Liver (tissue), 9 donors: Measurements from ENCODE around the gene CCDC186. TPM values are rescaled to one million over a fixed set of nuclear protein-coding genes. Genes with fewer than 3 reads are reported as not detected.

Experiments
- DNase-seq: peaks from one replicate; pipeline ENCODE4 v3.0.0-alpha.2; 2017; ENCODE audit warnings: low spot score
- H3K27ac ChIP-seq, 2 donors: one replicate each; pipeline ENCODE4 v1.7.0; 2013; ENCODE audit warnings: inconsistent platforms in 2 of 2, low read length in 2 of 2, control low read depth in 1 of 2, low read depth in 1 of 2, mild to moderate bottlenecking in 1 of 2
- H3K27me3 ChIP-seq, 4 donors: one replicate each; pipeline versions ENCODE4 v1.6.1 to v1.7.0; 2013; ENCODE audit warnings: low read length in 3 of 4, inconsistent platforms in 1 of 4, mild to moderate bottlenecking in 1 of 4, moderate library complexity in 1 of 4; ENCODE audit not compliant: control insufficient read depth in 4 of 4, insufficient read depth in 4 of 4
- H3K36me3 ChIP-seq, 4 donors: one replicate each; pipeline versions ENCODE4 v1.6.1 to v1.7.0; 2013; ENCODE audit warnings: low read length in 3 of 4, mild to moderate bottlenecking in 3 of 4, low read depth in 1 of 4, moderate library complexity in 1 of 4; ENCODE audit not compliant: control insufficient read depth in 4 of 4, insufficient read depth in 3 of 4
- H3K4me1 ChIP-seq, 4 donors: one replicate each; pipeline versions ENCODE4 v1.6.1 to v1.7.0; 2013; ENCODE audit warnings: low read length in 3 of 4, mild to moderate bottlenecking in 3 of 4, moderate library complexity in 1 of 4; ENCODE audit not compliant: control insufficient read depth in 4 of 4, insufficient read depth in 4 of 4
- H3K4me3 ChIP-seq, 3 donors: one replicate each; pipeline versions ENCODE4 v1.6.1 to v1.7.0; 2013; ENCODE audit warnings: low read length in 3 of 3, control low read depth in 1 of 3, low read depth in 1 of 3, mild to moderate bottlenecking in 1 of 3
- H3K9ac ChIP-seq, 2 donors: one replicate each; pipeline ENCODE4 v1.7.0; 2013; ENCODE audit warnings: low read length in 2 of 2, mild to moderate bottlenecking in 2 of 2, moderate library complexity in 2 of 2, control low read depth in 1 of 2, low read depth in 1 of 2
- H3K9me3 ChIP-seq, 4 donors: one replicate each; pipeline versions ENCODE4 v1.6.1 to v1.7.0; 2013; ENCODE audit warnings: low read length in 3 of 4; ENCODE audit not compliant: control insufficient read depth in 4 of 4
- EGR1 ChIP-seq, 2 donors: IDR thresholded peaks; 2 replicates each; pipeline ENCODE4 v1.6.1; 2016 to 2018; ENCODE audit warnings: antibody characterized with exemption in 2 of 2, low read depth in 2 of 2
- FOXA1 ChIP-seq: IDR thresholded peaks from 2 replicates; pipeline ENCODE4 v1.6.1; 2016; ENCODE audit warnings: antibody characterized with exemption
- GABPA ChIP-seq, 2 donors: IDR thresholded peaks in 1 of 2; conservative IDR thresholded peaks in 1 of 2; 2 replicates each; pipeline ENCODE4 v1.6.1; 2016; ENCODE audit warnings: antibody characterized with exemption in 2 of 2, mild to moderate bottlenecking in 1 of 2, moderate library complexity in 1 of 2
- HNF4A ChIP-seq, 2 donors: conservative IDR thresholded peaks; 2 replicates each; pipeline ENCODE4 v1.6.1; 2016; ENCODE audit warnings: antibody characterized with exemption in 2 of 2, mild to moderate bottlenecking in 2 of 2
- HNF4G ChIP-seq: IDR thresholded peaks from 2 replicates; pipeline ENCODE4 v1.6.1; 2016; ENCODE audit warnings: antibody characterized with exemption
- JUND ChIP-seq, 2 donors: IDR thresholded peaks; 2 replicates each; pipeline ENCODE4 v1.6.1; 2016; ENCODE audit warnings: antibody characterized with exemption in 2 of 2
- NR2F2 ChIP-seq: IDR thresholded peaks from 2 replicates; pipeline ENCODE4 v1.6.1; 2016; ENCODE audit warnings: antibody characterized with exemption
- RAD21 ChIP-seq, 2 donors: IDR thresholded peaks; 2 replicates each; pipeline ENCODE4 v1.6.1; 2016; ENCODE audit warnings: antibody characterized with exemption in 2 of 2, mild to moderate bottlenecking in 2 of 2
- RXRA ChIP-seq, 2 donors: IDR thresholded peaks; 2 replicates each; pipeline ENCODE4 v1.6.1; 2017 to 2018; ENCODE audit warnings: antibody characterized with exemption in 2 of 2, mild to moderate bottlenecking in 1 of 2
- TAF1 ChIP-seq: conservative IDR thresholded peaks from 2 replicates; pipeline ENCODE4 v1.6.1; 2016; ENCODE audit warnings: antibody characterized with exemption, mild to moderate bottlenecking
- YY1 ChIP-seq: IDR thresholded peaks from 2 replicates; pipeline ENCODE4 v1.6.1; 2016; ENCODE audit warnings: antibody characterized with exemption, mild to moderate bottlenecking
- WGBS: extraction: QIAGEN DNeasy Blood & Tissue Kit; methylation state at CpG from one replicate; pipeline ENCODE4 v1.1.7; 2013; 5-methylcytosine and 5-hydroxymethylcytosine counted together
- polyA plus RNA-seq, 2 donors: library from polyadenylated mRNA; stranded (reverse) in 1 of 2; unstranded in 1 of 2; fragments of 200-250 nt in 1 of 2; fragments of >200 nt in 1 of 2; fragmentation: Nextera tagmentation in 1 of 2; extraction: Ambion mirVana in 1 of 2; gene quantifications; one replicate each; pipeline versions ENCODE4 v1.2.1 to v1.2.3, GENCODE V29; 2013 to 2015
- total RNA-seq, 2 donors: library from RNA; depleted of rRNA; stranded (reverse); fragments of >200 nt; gene quantifications; one replicate each; pipeline ENCODE4 v1.2.3, GENCODE V29; 2014
- TF ChIP-seq, protein P1 (sequence below): fragments of 150-350 bp; IDR thresholded peaks from 2 replicates; pipeline ENCODE4 v1.5.1; 2017; ENCODE audit warnings: improper control_type of control experiment, low read depth, low read length; ENCODE audit not compliant: missing input control
- TF ChIP-seq, protein P2 (sequence below): IDR thresholded peaks from 2 replicates; pipeline ENCODE4 v1.6.1; 2016; ENCODE audit warnings: antibody characterized with exemption
- TF ChIP-seq, protein P3 (sequence below): IDR thresholded peaks from 2 replicates; pipeline ENCODE4 v1.6.1; 2016; ENCODE audit warnings: antibody characterized with exemption
- TF ChIP-seq, protein P4 (sequence below): IDR thresholded peaks from 2 replicates; pipeline ENCODE4 v1.6.1; 2016; ENCODE audit warnings: antibody characterized with exemption, mild to moderate bottlenecking
- donor health status: healthy.
- donor health status: healthy.
- donor health status: healthy.
- donor health status: healthy.
- donor health status: healthy.

Gene CCDC186
- total and polyA plus RNA-seq, 4 donors, result 1.9 to 11.6 (median 6.1) TPM

DNA sequence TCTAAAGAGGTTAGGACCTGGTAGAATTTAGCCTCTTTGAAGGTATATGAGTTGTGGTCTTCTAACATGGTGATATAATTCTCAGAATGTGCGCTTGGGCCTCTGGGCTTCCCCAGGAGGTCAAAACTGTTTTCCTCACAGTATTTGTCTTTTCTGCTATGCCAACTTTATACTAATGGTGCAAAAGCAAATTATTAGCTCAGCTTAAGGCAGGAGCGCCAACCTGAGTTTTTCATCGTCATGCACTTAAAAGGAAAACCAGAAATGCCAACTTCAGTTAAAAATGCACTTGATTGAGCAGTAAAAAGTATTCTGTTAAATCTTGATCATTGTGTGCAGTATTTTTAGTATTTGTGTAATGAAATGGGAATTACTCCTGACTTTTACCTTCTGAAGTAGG, 14.9 kb upstream of the CCDC186 start (continued):
- no peak for TF ChIP-seq GABPA (IDR thresholded peaks at IDR 0.05 in 1 of 2, conservative IDR thresholded peaks at IDR 0.05 in 1 of 2)
- TF ChIP-seq JUND (IDR thresholded peaks at IDR 0.05), result no peak
- no peak for TF ChIP-seq NR2F2

DNA sequence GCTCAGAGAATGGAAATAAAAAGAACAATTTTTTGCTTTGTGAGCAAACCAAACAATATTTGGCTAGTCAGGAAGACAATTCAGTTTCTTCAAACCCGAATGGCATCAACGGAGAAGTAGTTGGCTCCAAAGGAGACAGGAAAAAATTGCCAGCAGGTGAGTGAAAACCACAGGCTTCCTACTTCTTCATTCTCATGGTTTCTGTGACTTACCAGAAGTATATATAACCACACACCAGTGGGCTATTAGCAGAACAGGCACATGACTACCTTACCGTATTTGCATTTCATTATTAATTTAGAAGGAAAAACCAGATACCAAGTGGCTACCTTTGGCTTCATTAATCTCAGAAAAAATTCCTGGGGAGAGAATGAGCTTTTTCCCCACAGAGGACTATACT, 14.0 kb upstream of the CCDC186 start:
- 85% methylated on average over 3 of the region's 3 CpGs for WGBS
- TF ChIP-seq EGR1 (IDR thresholded peaks at IDR 0.05; ENCODE audit: low read depth in 2 of 2) (no peak), HNF4G (no peak), JUND (IDR thresholded peaks at IDR 0.05) (no peak), RAD21 (IDR thresholded peaks at IDR 0.05) (no peak), GABPA (IDR thresholded peaks at IDR 0.05 in 1 of 2, conservative IDR thresholded peaks at IDR 0.05 in 1 of 2) (no peak), RXRA (IDR thresholded peaks at IDR 0.05) (no peak), NR2F2 (no peak), TAF1 (no peak), YY1 (no peak), HNF4A (conservative IDR thresholded peaks at IDR 0.05) (no peak), FOXA1 (no peak)
- TF ChIP-seq, protein P1, sequence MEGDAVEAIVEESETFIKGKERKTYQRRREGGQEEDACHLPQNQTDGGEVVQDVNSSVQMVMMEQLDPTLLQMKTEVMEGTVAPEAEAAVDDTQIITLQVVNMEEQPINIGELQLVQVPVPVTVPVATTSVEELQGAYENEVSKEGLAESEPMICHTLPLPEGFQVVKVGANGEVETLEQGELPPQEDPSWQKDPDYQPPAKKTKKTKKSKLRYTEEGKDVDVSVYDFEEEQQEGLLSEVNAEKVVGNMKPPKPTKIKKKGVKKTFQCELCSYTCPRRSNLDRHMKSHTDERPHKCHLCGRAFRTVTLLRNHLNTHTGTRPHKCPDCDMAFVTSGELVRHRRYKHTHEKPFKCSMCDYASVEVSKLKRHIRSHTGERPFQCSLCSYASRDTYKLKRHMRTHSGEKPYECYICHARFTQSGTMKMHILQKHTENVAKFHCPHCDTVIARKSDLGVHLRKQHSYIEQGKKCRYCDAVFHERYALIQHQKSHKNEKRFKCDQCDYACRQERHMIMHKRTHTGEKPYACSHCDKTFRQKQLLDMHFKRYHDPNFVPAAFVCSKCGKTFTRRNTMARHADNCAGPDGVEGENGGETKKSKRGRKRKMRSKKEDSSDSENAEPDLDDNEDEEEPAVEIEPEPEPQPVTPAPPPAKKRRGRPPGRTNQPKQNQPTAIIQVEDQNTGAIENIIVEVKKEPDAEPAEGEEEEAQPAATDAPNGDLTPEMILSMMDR, result no peak
- TF ChIP-seq, protein P2, sequence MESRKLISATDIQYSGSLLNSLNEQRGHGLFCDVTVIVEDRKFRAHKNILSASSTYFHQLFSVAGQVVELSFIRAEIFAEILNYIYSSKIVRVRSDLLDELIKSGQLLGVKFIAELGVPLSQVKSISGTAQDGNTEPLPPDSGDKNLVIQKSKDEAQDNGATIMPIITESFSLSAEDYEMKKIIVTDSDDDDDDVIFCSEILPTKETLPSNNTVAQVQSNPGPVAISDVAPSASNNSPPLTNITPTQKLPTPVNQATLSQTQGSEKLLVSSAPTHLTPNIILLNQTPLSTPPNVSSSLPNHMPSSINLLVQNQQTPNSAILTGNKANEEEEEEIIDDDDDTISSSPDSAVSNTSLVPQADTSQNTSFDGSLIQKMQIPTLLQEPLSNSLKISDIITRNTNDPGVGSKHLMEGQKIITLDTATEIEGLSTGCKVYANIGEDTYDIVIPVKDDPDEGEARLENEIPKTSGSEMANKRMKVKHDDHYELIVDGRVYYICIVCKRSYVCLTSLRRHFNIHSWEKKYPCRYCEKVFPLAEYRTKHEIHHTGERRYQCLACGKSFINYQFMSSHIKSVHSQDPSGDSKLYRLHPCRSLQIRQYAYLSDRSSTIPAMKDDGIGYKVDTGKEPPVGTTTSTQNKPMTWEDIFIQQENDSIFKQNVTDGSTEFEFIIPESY, result no peak
- TF ChIP-seq, protein P3, sequence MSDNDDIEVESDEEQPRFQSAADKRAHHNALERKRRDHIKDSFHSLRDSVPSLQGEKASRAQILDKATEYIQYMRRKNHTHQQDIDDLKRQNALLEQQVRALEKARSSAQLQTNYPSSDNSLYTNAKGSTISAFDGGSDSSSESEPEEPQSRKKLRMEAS, result no peak
- TF ChIP-seq, protein P4, sequence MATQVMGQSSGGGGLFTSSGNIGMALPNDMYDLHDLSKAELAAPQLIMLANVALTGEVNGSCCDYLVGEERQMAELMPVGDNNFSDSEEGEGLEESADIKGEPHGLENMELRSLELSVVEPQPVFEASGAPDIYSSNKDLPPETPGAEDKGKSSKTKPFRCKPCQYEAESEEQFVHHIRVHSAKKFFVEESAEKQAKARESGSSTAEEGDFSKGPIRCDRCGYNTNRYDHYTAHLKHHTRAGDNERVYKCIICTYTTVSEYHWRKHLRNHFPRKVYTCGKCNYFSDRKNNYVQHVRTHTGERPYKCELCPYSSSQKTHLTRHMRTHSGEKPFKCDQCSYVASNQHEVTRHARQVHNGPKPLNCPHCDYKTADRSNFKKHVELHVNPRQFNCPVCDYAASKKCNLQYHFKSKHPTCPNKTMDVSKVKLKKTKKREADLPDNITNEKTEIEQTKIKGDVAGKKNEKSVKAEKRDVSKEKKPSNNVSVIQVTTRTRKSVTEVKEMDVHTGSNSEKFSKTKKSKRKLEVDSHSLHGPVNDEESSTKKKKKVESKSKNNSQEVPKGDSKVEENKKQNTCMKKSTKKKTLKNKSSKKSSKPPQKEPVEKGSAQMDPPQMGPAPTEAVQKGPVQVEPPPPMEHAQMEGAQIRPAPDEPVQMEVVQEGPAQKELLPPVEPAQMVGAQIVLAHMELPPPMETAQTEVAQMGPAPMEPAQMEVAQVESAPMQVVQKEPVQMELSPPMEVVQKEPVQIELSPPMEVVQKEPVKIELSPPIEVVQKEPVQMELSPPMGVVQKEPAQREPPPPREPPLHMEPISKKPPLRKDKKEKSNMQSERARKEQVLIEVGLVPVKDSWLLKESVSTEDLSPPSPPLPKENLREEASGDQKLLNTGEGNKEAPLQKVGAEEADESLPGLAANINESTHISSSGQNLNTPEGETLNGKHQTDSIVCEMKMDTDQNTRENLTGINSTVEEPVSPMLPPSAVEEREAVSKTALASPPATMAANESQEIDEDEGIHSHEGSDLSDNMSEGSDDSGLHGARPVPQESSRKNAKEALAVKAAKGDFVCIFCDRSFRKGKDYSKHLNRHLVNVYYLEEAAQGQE, result no peak
- no peaks in the 10 kb centered on the region for H3K36me3 ChIP-seq
- no peak overlapping the region for H3K9ac ChIP-seq
- no peak overlapping the region for H3K27ac ChIP-seq
- no peak overlapping the region for H3K4me3 ChIP-seq
- no peaks in the 10 kb centered on the region for H3K4me1 ChIP-seq
- H3K9me3 ChIP-seq, result no peaks in the 10 kb centered on the region
- no peaks in the 10 kb centered on the region for H3K27me3 ChIP-seq
- DNase-seq, result no peak
